ENCODE results near the gene YTHDF1. TPM values are rescaled to one million over a fixed set of nuclear protein-coding genes. Genes with fewer than 3 reads are reported as not detected.

The YTHDF1 gene
- total RNA-seq, 2 donors from 2014 or later = 21.8 to 31.8 TPM

DNA sequence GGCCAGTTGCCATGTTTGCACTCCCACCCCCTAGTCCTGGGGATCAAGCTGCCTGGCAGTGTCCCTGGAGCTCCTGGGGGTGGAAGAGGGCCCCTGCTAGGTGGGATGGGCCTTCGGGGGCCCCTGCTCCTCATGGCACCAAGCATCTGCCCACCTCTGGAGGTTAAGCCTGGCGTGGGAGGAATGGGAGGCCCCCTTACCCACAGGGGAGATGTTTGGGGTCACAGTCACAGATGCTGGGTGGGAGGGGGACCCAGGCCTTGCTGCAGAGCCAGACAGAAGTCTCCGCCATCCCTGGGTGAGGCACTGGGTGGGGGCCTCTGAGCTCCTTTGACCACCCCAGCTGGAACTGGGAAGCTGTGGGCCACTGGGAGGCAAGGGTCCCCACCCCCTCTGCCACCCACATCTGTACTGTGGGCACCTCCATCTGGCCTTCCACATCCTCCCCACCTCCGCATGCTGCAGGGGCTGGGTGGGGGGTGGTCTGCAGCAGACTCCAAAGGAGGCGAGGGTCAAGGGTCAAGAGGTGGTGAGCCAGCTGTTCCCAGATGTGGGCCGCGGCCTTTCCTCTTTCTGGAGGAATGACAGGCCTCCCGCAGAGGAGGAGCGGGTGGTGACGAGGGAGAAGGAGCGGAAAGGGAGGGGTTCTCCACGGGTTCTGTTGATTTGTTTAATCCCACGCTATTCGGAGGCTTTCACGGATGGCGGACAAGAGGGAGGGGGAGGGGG, 41.5 kb downstream of the YTHDF1 start:
- peaks cover 4 to 25% of the 10 kb centered on the region in 2 donors for H3K4me1 ChIP-seq (ENCODE audit: control insufficient read depth in 1 of 2, low read depth in 2 of 2)
- H3K36me3 ChIP-seq = no peaks in the 10 kb centered on the region
- H3K27me3 ChIP-seq (replicated peaks; ENCODE audit: insufficient read depth) = peaks cover 18% of the 10 kb centered on the region
- ATAC-seq (ENCODE audit: insufficient number of reproducible peaks, low FRiP score, low read depth) (no peak), DNase-seq (ENCODE audit: low spot score) (no peak)
- no peaks in the 10 kb centered on the region for H3K9me3 ChIP-seq
- H3K27ac ChIP-seq = no peak overlapping the region
- TF ChIP-seq, protein P1, sequence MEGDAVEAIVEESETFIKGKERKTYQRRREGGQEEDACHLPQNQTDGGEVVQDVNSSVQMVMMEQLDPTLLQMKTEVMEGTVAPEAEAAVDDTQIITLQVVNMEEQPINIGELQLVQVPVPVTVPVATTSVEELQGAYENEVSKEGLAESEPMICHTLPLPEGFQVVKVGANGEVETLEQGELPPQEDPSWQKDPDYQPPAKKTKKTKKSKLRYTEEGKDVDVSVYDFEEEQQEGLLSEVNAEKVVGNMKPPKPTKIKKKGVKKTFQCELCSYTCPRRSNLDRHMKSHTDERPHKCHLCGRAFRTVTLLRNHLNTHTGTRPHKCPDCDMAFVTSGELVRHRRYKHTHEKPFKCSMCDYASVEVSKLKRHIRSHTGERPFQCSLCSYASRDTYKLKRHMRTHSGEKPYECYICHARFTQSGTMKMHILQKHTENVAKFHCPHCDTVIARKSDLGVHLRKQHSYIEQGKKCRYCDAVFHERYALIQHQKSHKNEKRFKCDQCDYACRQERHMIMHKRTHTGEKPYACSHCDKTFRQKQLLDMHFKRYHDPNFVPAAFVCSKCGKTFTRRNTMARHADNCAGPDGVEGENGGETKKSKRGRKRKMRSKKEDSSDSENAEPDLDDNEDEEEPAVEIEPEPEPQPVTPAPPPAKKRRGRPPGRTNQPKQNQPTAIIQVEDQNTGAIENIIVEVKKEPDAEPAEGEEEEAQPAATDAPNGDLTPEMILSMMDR (IDR thresholded peaks at IDR 0.05) = no peak
- no peak overlapping the region for H3K4me3 ChIP-seq

DNA sequence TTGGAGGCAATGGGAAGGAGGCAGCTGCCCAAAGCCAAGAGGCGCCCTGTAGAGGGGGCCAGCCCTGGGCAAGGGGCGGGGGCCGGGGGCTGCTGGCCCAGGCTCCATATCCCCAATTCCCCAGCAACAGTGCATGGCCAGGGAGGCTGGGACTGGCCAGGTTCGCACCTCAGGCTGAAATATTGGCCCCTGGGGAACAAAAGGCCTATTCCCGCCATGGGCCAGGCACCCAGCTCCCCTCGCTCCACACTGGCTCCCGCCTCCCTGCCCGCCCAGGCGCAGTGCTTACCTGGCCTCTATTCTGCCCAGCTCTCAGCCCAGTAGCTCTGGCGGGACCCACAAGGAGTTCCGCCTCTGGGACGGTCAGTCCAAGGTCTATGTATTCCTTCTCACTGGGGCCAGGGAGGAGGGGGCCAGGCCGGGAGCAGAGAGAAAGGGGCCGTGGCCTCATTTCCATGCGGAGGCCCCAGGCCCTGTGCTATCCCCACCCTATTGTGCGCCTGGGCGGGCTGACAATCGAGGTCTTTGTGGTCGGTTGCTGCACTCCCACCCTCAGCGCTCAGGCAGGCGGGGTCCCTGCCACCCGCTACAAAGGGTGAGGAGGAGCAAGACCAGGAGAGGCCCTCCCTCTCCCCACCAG, 42.3 kb downstream of the YTHDF1 start:
- DNase-seq (ENCODE audit: low spot score) (no peak), ATAC-seq (ENCODE audit: insufficient number of reproducible peaks, low FRiP score, low read depth) (no peak)
- peaks cover 18% of the 10 kb centered on the region for H3K27me3 ChIP-seq (replicated peaks; ENCODE audit: insufficient read depth)
- TF ChIP-seq, protein P1 (IDR thresholded peaks at IDR 0.05) = no peak
- no peaks in the 10 kb centered on the region for H3K36me3 ChIP-seq
- H3K9me3 ChIP-seq = no peaks in the 10 kb centered on the region
- no peak overlapping the region for H3K4me3 ChIP-seq
- H3K27ac ChIP-seq = no peak overlapping the region
- peaks cover 4 to 18% of the 10 kb centered on the region in 2 donors for H3K4me1 ChIP-seq (ENCODE audit: control insufficient read depth in 1 of 2, low read depth in 2 of 2)

DNA sequence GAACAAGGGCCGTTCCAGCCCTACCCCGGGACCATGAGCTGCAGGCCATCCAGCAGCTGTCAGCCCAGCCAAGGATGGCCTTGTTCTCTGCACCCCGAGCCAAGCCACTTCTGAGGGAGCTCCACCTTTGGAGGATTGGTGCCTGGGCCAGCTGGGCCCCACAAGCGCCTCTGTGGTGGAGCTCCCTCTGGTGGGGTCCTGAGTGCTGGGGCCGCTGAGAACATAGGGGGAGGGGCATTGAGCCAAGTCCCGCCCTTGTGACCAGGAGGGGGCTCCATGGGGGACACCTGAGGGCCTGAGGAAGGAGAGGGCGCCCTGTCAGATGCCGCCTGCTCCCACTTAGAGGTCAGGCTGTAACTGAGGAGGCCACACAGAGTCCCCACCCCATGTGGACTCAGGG, 43.2 kb downstream of the YTHDF1 start:
- TF ChIP-seq, protein P1 (IDR thresholded peaks at IDR 0.05) = no peak
- H3K27me3 ChIP-seq (replicated peaks; ENCODE audit: insufficient read depth) = peaks cover 12% of the 10 kb centered on the region
- DNase-seq (ENCODE audit: low spot score) (no peak), ATAC-seq (ENCODE audit: insufficient number of reproducible peaks, low FRiP score, low read depth) (no peak)
- no peak overlapping the region for H3K27ac ChIP-seq
- H3K4me3 ChIP-seq = no peak overlapping the region
- H3K4me1 ChIP-seq (ENCODE audit: control insufficient read depth in 1 of 2, low read depth in 2 of 2) = peaks cover 3 to 9% of the 10 kb centered on the region in 2 donors
- no peaks in the 10 kb centered on the region for H3K36me3 ChIP-seq
- H3K9me3 ChIP-seq = no peaks in the 10 kb centered on the region

DNA sequence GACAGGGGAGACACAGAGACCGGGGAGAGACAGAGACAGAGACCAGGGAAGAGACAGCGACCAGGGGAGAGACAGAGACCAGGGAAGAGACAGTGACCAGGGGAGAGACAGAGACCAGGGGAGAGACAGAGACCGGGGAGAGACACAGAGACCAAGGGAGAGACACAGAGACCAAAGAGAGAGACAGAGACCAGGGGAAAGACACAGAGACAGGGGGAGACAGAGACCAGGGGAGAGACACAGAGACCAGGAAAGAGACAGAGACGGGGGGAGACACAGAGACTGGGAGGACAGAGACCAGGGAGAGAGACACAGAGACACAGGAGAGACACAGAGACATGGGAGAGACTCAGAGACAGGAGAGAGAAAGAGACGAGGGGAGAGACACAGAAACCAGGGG, 43.9 kb downstream of the YTHDF1 start:
- H3K27ac ChIP-seq = no peak overlapping the region
- TF ChIP-seq, protein P1 (IDR thresholded peaks at IDR 0.05) = no peak
- DNase-seq (ENCODE audit: low spot score) = no peak
- no peaks in the 10 kb centered on the region for H3K9me3 ChIP-seq
- H3K4me1 ChIP-seq (ENCODE audit: control insufficient read depth in 1 of 2, low read depth in 2 of 2) = peaks cover 0 to 2% of the 10 kb centered on the region in 2 donors
- H3K4me3 ChIP-seq = no peak overlapping the region
- no peaks in the 10 kb centered on the region for H3K36me3 ChIP-seq
- no peak for ATAC-seq (ENCODE audit: insufficient number of reproducible peaks, low FRiP score, low read depth)
- H3K27me3 ChIP-seq (replicated peaks; ENCODE audit: insufficient read depth) = peaks cover 12% of the 10 kb centered on the region

DNA sequence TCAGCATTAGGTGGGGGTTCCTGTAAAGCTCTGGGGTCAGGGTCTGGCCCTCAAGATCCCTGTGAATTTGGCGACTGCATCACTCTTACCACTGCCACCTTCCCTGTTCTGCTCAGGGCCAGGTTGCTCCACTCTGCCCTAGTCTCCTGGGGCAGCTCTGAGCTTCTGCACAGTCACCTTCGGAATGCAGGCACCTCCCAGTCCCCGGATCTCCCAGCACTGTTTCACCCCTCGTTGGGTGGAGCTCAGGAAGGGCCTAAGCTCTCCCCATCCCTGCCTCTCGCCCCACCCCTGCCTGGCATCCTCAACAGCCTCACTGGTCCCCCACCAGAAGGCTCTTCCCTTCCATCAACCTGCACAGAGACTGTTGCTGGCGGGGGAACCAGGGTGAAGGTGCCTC, 46.2 kb downstream of the YTHDF1 start:
- no peak for ATAC-seq (ENCODE audit: insufficient number of reproducible peaks, low FRiP score, low read depth)
- DNase-seq (ENCODE audit: low spot score) = no peak
- TF ChIP-seq, protein P1 (IDR thresholded peaks at IDR 0.05) = no peak
- H3K27me3 ChIP-seq (replicated peaks; ENCODE audit: insufficient read depth) = no peaks in the 10 kb centered on the region
- H3K4me1 ChIP-seq (ENCODE audit: control insufficient read depth in 1 of 2, low read depth in 2 of 2) = no peaks in the 10 kb centered on the region
- H3K9me3 ChIP-seq = no peaks in the 10 kb centered on the region
- H3K4me3 ChIP-seq = no peak overlapping the region
- no peaks in the 10 kb centered on the region for H3K36me3 ChIP-seq
- H3K27ac ChIP-seq = no peak overlapping the region

Measured in thoracic aorta (tissue), 2 donors.